HCT116 (cell line): ENCODE data around the gene DIS3L2. TPM values are rescaled to one million over a fixed set of nuclear protein-coding genes. Genes with fewer than 3 reads are reported as not detected.

Source experiments
- ATAC-seq: fragments of 200-7000 bp; cut with Tn5 transposase; 2 replicates; pipeline ENCODE4 v1.9.1; 2020; ENCODE audit warnings: mild to moderate bottlenecking, moderate library complexity
- BruUV-seq: library from RNA; stranded (reverse); fragments of 400-500 nt; replicated peaks from 2 replicates; lab custom pipeline; 2021; lab: Mats Ljungman, UMichigan
- CTCF ChIA-PET: fragments of 300-600 bp; sonication (Branson Sonifier 250); formaldehyde crosslinking; loops from one replicate; lab custom pipeline; 2021; ENCODE audit warnings: antibody characterized with exemption; lab: Charles Lee
- POLR2A ChIA-PET: fragments of 300-600, 350-600 bp; sonication (Branson Sonifier 250); formaldehyde crosslinking; loops from one replicate; lab custom pipeline; 2021; ENCODE audit warnings: antibody characterized with exemption; lab: Charles Lee
- RAD21 ChIA-PET, 2 experiments: fragments of 300-600 bp; sonication (Branson Sonifier 250); formaldehyde crosslinking; loops; one replicate each; lab custom pipeline; 2023; ENCODE audit warnings: low total read pairs in 2 of 2; ENCODE audit not compliant: uncharacterized antibody in 2 of 2, unreplicated experiment in 2 of 2, low non-redundant PET in 1 of 2; lab: Charles Lee
- DNase-seq: peaks from one replicate; pipeline ENCODE4 v3.0.0-alpha.2; 2010; ENCODE audit warnings: low read depth, low spot score
- H2AFZ ChIP-seq: fragments of 200-600 bp; shearing (Covaris generic), sonication (generic); 2 replicates; pipeline ENCODE4 v1.6.1; 2017; ENCODE audit warnings: low read depth, mixed run types, mixed read lengths, antibody characterized with exemption, low read length; ENCODE audit not compliant: poor library complexity, severe bottlenecking
- H3K27ac ChIP-seq: 2 replicates; pipeline ENCODE4 v1.5.1; 2012; ENCODE audit warnings: low read depth, low read length
- H3K27me3 ChIP-seq: fragments of 200-600 bp; sonication (generic); 2 replicates; pipeline ENCODE4 v1.6.1; 2016; ENCODE audit warnings: mixed run types, low read length, mixed read lengths; ENCODE audit not compliant: insufficient read depth
- H3K36me3 ChIP-seq, 2 experiments: fragments of 200-500 bp in 1 of 2; fragments of 200-600 bp in 1 of 2; sonication (Bioruptor generic) in 1 of 2; sonication (generic) in 1 of 2; 2 replicates each; pipeline versions ENCODE4 v1.5.1 to v1.6.1; 2014 to 2016; ENCODE audit warnings: low read length in 2 of 2, inconsistent platforms in 1 of 2, mixed read lengths in 1 of 2, mixed run types in 1 of 2; ENCODE audit not compliant: insufficient read depth in 2 of 2, control insufficient read depth in 1 of 2
- H3K4me1 ChIP-seq, 2 experiments: fragments of 200-600 bp in 1 of 2; sonication (generic) in 1 of 2; 2 replicates each; pipeline versions ENCODE4 v1.5.1 to v1.6.1; 2012 to 2017; ENCODE audit warnings: low read length in 2 of 2, inconsistent platforms in 1 of 2, mild to moderate bottlenecking in 1 of 2, mixed read lengths in 1 of 2, mixed run types in 1 of 2, moderate library complexity in 1 of 2; ENCODE audit not compliant: insufficient read depth in 2 of 2, control insufficient read depth in 1 of 2
- H3K4me2 ChIP-seq: fragments of 200-600 bp; sonication (generic); 2 replicates; pipeline ENCODE4 v1.6.1; 2017; ENCODE audit warnings: mixed run types, low read length, mixed read lengths
- H3K4me3 ChIP-seq, 2 experiments: fragments of 200-600 bp in 1 of 2; sonication (generic) in 1 of 2; replicated peaks in 1 of 2; 2 replicates each; pipeline ENCODE4 v1.5.1; 2011 to 2016; ENCODE audit warnings: low read length in 2 of 2, control low read depth in 1 of 2, low read depth in 1 of 2, mild to moderate bottlenecking in 1 of 2, mixed read lengths in 1 of 2, mixed run types in 1 of 2
- H3K79me2 ChIP-seq: fragments of 200-600 bp; sonication (generic); 2 replicates; pipeline ENCODE4 v1.6.1; 2017; ENCODE audit warnings: mild to moderate bottlenecking, mixed run types, low read length, moderate library complexity, mixed read lengths; ENCODE audit not compliant: insufficient read depth
- H3K9ac ChIP-seq: fragments of 200-600 bp; sonication (generic); 2 replicates; pipeline ENCODE4 v1.6.1; 2016; ENCODE audit warnings: low read length, mixed read lengths
- H3K9me2 ChIP-seq: fragments of 200-600 bp; sonication (generic), shearing (Covaris generic); 2 replicates; pipeline ENCODE4 v1.6.1; 2017; ENCODE audit warnings: mixed run types, mild to moderate bottlenecking, moderate library complexity; ENCODE audit not compliant: insufficient read depth
- H3K9me3 ChIP-seq, 2 experiments: fragments of 200-500 bp in 1 of 2; fragments of 200-600 bp in 1 of 2; sonication (Bioruptor generic) in 1 of 2; sonication (generic) in 1 of 2; 2 replicates each; pipeline ENCODE4 v1.6.1; 2014 to 2017; ENCODE audit warnings: low read length in 2 of 2, mixed read lengths in 2 of 2, inconsistent platforms in 1 of 2, low read depth in 1 of 2, mild to moderate bottlenecking in 1 of 2, mixed run types in 1 of 2, moderate library complexity in 1 of 2; ENCODE audit not compliant: control insufficient read depth in 1 of 2, insufficient read depth in 1 of 2
- H4K20me1 ChIP-seq: fragments of 200-600 bp; sonication (generic), shearing (Covaris generic); 2 replicates; pipeline ENCODE4 v1.6.1; 2017; ENCODE audit warnings: mixed run types, mild to moderate bottlenecking, moderate library complexity; ENCODE audit not compliant: insufficient read depth
- JUND ChIP-seq: IDR thresholded peaks from 2 replicates; pipeline ENCODE4 v1.6.1; 2012
- POLR2A ChIP-seq: IDR thresholded peaks from 2 replicates; pipeline ENCODE4 v1.7.0; 2011; ENCODE audit warnings: borderline replicate concordance; ENCODE audit not compliant: insufficient read depth, insufficient read length; ENCODE audit errors: extremely low read depth
- POLR2AphosphoS5 ChIP-seq: IDR thresholded peaks from 2 replicates; pipeline ENCODE4 v1.6.1; 2011; ENCODE audit warnings: mild to moderate bottlenecking, low read depth, low read length, moderate library complexity
- SIN3A ChIP-seq: IDR thresholded peaks from 2 replicates; pipeline ENCODE4 v1.6.1; 2012; ENCODE audit warnings: low read depth
- ZFX ChIP-seq: fragments of 450-650 bp; IDR thresholded peaks from 2 replicates; pipeline ENCODE4 v1.6.1; 2017
- intact Hi-C: fragments of 100-400 bp; cut with micrococcal nuclease; formaldehyde crosslinking; loops from 2 replicates; pipeline ENCODE4 v1.10.0; 2022
- total RNA-seq: library from RNA; stranded (reverse); gene quantifications from one replicate; pipeline ENCODE4 v1.2.1, GENCODE V29; 2021; ENCODE audit not compliant: unreplicated experiment
- TF ChIP-seq, protein P1 (sequence below), 3 experiments: fragments of 200-600 bp in 1 of 3; sonication (generic) in 1 of 3; IDR thresholded peaks in 2 of 3; conservative IDR thresholded peaks in 1 of 3; 2 replicates each; pipeline ENCODE4 v1.5.1; 2012 to 2017; ENCODE audit warnings: low read depth in 2 of 3, low read length in 2 of 3, antibody characterized with exemption in 1 of 3, borderline replicate concordance in 1 of 3, control low read depth in 1 of 3, mild to moderate bottlenecking in 1 of 3, mixed read lengths in 1 of 3, mixed run types in 1 of 3, moderate library complexity in 1 of 3; ENCODE audit not compliant: insufficient read depth in 1 of 3
- TF ChIP-seq, protein P2 (sequence below): IDR thresholded peaks from 2 replicates; pipeline ENCODE4 v1.6.1; 2012
- TF ChIP-seq, protein P3 (sequence below): IDR thresholded peaks from 2 replicates; pipeline ENCODE4 v1.6.1; 2012; ENCODE audit warnings: low read depth

The DIS3L2 gene
- total RNA-seq, 1 experiment from 2014 or later = 42.5 TPM

DNA sequence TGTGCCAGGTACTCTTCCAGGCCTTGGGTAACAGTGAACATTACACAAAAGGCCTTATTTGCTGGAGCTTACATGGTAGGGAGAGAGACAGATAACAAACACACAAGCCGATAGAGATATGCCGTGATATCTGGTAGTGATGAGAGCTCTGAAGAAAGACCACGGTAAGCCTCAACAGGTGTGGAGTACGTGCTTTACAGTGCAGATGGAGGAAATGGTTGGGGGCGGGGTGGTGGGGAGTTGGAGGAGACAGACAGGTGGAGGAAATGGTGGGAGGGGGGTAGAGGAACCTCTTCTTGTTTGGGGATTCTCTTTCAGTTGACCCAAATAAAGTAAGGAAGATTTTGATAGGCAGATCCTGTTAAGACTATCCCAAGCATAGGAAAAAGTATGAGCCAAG is 276.0 kb downstream of the DIS3L2 start:
- H3K36me3 ChIP-seq = no peaks in the 10 kb centered on the region
- BruUV-seq = no TSS peak
- no peak overlapping the region for H3K27ac ChIP-seq
- peaks cover 6 to 22% of the 10 kb centered on the region in 2 experiments; a peak in 3 of 4 replicates for H3K4me1 ChIP-seq
- no peaks in the 10 kb centered on the region for H3K9me2 ChIP-seq
- H3K9me3 ChIP-seq = no peaks in the 10 kb centered on the region
- DNase-seq (no peak), ATAC-seq (no peak)
- H3K27me3 ChIP-seq = no peaks in the 10 kb centered on the region
- intact Hi-C loops = no loop called here
- no peak overlapping the region for H3K4me3 ChIP-seq
- no peaks in the 10 kb centered on the region for H3K79me2 ChIP-seq
- RAD21 ChIA-PET = no interaction called here
- CTCF ChIA-PET = no interaction called here
- H3K4me2 ChIP-seq = no peak overlapping the region
- TF ChIP-seq POLR2A = no peak
- no peak for TF ChIP-seq JUND
- TF ChIP-seq, protein P1, sequence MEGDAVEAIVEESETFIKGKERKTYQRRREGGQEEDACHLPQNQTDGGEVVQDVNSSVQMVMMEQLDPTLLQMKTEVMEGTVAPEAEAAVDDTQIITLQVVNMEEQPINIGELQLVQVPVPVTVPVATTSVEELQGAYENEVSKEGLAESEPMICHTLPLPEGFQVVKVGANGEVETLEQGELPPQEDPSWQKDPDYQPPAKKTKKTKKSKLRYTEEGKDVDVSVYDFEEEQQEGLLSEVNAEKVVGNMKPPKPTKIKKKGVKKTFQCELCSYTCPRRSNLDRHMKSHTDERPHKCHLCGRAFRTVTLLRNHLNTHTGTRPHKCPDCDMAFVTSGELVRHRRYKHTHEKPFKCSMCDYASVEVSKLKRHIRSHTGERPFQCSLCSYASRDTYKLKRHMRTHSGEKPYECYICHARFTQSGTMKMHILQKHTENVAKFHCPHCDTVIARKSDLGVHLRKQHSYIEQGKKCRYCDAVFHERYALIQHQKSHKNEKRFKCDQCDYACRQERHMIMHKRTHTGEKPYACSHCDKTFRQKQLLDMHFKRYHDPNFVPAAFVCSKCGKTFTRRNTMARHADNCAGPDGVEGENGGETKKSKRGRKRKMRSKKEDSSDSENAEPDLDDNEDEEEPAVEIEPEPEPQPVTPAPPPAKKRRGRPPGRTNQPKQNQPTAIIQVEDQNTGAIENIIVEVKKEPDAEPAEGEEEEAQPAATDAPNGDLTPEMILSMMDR (IDR thresholded peaks at IDR 0.05 in 2 of 3, conservative IDR thresholded peaks at IDR 0.05 in 1 of 3; ENCODE audit: borderline replicate concordance in 1 of 3, insufficient read depth in 1 of 3, low read depth in 2 of 3, low read length in 2 of 3) = no peak
- TF ChIP-seq, protein P2, sequence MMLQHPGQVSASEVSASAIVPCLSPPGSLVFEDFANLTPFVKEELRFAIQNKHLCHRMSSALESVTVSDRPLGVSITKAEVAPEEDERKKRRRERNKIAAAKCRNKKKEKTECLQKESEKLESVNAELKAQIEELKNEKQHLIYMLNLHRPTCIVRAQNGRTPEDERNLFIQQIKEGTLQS = no peak
- TF ChIP-seq SIN3A = no peak
- TF ChIP-seq POLR2AphosphoS5 = no peak
- no peak for TF ChIP-seq ZFX
- TF ChIP-seq, protein P3, sequence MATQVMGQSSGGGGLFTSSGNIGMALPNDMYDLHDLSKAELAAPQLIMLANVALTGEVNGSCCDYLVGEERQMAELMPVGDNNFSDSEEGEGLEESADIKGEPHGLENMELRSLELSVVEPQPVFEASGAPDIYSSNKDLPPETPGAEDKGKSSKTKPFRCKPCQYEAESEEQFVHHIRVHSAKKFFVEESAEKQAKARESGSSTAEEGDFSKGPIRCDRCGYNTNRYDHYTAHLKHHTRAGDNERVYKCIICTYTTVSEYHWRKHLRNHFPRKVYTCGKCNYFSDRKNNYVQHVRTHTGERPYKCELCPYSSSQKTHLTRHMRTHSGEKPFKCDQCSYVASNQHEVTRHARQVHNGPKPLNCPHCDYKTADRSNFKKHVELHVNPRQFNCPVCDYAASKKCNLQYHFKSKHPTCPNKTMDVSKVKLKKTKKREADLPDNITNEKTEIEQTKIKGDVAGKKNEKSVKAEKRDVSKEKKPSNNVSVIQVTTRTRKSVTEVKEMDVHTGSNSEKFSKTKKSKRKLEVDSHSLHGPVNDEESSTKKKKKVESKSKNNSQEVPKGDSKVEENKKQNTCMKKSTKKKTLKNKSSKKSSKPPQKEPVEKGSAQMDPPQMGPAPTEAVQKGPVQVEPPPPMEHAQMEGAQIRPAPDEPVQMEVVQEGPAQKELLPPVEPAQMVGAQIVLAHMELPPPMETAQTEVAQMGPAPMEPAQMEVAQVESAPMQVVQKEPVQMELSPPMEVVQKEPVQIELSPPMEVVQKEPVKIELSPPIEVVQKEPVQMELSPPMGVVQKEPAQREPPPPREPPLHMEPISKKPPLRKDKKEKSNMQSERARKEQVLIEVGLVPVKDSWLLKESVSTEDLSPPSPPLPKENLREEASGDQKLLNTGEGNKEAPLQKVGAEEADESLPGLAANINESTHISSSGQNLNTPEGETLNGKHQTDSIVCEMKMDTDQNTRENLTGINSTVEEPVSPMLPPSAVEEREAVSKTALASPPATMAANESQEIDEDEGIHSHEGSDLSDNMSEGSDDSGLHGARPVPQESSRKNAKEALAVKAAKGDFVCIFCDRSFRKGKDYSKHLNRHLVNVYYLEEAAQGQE = no peak
- H3K9ac ChIP-seq = no peak overlapping the region
- H4K20me1 ChIP-seq = no peaks in the 10 kb centered on the region
- POLR2A ChIA-PET = no interaction called here
- no peak overlapping the region for H2AFZ ChIP-seq
